UCSD-AML1 (cell line): ENCODE data around the gene MSX1.
A peak's percentile ranks its signal among the peaks of the same experiment; 100 is the strongest.

Experiments used
- DNase-seq: peaks from one replicate; lab custom pipeline; 2025; ENCODE audit not compliant: unreplicated experiment; lab: John Stamatoyannopoulos, UW

The MSX1 gene

GRCh38 chr4:4840351-4840750 lies 19.1 kb upstream of the MSX1 start:
- DNase-seq, result no peak

DNA sequence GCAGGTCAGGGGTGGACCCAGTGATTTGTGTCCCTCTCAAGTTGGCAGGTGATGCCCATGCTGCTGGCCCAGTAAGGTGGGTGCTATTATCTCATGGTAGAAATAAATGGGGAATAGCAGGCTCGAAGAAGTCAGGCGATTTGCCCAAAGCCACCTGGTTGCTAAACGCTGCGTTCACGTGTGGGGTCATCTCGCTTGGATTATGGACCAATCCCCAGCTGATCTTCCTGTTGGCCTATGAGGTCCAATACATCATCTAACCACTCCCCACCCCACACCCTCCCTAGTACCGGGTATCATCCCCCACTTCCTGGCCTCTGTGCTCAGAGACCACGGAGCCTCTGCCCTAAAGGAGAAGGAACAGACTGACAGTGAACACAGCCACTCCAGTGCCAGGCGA lies 18.3 kb upstream of the MSX1 start:
- DNase-seq, result no peak

GRCh38 chr4:4842476-4843441 lies 16.7 kb upstream of the MSX1 start:
- DNase-seq, result no peak

DNA sequence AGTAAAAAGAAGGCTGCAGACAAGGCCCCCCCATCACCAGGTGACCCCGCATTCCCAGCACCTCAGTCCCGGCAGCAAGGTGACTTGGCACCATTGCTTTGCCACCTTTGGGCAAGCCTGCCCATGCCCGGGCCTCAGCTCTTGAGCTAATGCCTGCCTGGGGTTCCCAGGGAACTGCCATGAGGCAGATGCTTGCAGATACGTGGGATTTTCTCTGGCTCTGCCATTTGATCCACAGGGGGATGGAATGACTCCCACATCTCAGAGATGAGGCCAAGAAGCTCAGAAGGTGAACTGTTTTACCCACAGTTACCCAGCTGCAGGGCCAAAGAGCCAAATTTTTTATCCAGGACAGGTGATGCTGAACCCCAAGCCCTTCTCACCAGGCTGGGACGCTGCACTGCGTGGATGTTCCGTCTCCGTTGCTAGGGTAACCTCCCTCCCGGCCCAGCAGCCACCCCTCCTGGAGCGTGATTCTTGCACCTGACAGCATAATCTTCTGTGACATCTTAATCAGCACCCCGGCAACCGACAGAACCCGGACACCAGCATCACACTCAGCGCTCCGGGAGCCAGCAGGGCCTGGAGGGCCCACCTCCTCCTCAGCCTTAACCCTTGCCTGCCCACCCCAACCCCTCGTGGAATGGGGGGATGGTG lies 15.7 kb upstream of the MSX1 start:
- DNase-seq, result no peak

GRCh38 chr4:4845027-4845426 lies 14.4 kb upstream of the MSX1 start:
- DNase-seq, result no peak

- DNase-seq, result no peak
Observed at GRCh38 chr4:4847011-4847410, 12.5 kb upstream of the MSX1 start.

DNA sequence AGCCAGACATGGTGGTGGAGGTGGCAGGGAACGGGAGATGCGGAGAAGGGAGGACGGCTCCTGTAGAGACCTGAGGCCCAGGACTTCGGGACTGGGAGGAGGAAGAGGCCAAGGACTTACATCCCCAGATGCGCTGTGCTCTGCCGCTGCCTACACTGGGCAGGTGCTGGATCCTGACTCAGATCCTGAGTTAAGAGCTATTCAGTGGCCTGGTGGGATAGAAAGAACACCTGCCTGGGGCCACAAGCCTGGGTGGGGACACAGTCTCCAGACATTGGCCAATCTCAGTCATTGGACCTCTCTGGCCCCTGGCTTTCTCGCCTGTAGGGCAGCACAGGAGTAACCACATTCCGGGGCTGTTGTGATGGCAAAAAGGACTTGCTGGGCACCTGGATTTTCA lies 10.9 kb upstream of the MSX1 start:
- no peak for DNase-seq

DNA sequence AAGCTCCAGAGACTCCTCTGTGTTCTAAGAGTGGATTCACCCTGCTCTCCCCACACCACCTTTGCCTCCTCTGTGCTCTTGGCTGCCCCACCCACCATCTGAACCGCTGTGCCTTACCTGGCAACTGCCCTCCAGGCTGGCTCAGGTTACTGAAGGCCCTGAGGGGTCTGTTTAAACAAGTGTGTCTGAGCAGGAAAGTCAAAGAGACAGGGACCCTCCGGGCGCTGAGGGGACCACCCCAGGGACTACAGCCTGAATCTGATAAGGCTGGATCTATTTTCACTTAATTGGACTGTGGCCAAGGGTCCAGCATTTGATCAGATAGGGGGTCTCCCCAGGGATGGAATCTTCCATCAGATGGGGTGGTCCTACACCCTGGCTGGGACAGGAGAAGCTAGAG lies 10.4 kb upstream of the MSX1 start:
- no peak for DNase-seq

- DNase-seq, result no peak
Observed at GRCh38 chr4:4849524-4850193, 9.8 kb upstream of the MSX1 start.

- no peak for DNase-seq
Observed at GRCh38 chr4:4851081-4851480, 8.4 kb upstream of the MSX1 start.

DNA sequence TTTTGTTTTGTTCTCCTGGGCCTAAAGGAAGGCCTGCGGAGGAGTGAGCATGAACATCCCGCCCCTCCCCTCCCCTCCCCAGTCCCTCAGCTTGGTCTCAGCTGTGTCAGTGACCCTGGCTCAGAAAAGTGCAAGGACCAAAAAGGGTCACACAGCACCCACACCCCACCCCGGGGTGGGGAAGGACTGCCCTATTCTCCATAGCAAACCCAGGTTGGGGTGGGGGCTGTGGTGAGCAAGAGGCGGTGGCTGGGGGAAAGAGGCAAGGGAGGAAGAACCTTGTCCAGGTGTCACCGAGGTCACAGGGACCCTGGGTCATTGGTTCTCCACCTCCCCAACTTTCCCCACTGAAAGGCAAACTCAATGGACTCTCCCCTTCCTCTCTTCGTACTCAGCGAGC lies 7.6 kb upstream of the MSX1 start:
- DNase-seq, result no peak

DNA sequence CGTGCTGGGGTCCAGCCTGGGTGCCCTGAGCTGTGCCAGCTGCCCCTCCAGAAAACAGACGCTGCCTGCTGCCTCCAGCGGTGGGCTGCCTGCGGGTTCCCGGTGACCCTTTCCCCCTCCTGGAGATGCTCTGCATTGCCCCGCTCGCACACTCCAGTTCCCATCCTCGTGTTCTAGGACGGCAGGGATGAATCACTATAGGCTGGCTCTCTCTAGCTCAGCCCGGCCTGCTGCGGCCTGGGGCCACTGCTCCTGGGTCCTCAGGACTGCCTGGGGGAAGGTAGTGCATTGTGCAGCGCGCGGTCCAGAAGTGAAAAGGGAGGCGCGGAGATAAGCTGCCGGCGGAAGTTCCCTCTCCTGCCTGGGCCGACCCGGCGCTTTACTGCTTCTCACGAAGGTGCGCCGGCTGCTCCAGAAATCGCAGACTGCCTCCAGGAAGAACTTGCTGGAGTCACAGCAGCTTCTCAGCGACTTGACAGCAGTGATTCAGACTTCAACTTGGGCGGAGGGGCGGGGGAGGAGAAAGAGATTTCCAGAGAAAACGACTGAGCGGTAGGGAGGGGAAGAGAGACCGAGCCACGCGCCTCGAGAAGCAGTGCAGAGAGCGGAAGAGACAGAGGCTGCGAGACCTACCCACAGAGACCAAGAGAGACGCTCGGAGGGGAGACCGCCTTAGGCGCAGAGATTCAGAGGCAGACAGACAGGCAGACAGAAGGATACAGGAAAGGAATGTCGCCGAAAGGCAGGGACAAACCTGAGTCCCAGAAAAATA lies 6.7 kb upstream of the MSX1 start:
- peak; percentile 32 for DNase-seq

DNA sequence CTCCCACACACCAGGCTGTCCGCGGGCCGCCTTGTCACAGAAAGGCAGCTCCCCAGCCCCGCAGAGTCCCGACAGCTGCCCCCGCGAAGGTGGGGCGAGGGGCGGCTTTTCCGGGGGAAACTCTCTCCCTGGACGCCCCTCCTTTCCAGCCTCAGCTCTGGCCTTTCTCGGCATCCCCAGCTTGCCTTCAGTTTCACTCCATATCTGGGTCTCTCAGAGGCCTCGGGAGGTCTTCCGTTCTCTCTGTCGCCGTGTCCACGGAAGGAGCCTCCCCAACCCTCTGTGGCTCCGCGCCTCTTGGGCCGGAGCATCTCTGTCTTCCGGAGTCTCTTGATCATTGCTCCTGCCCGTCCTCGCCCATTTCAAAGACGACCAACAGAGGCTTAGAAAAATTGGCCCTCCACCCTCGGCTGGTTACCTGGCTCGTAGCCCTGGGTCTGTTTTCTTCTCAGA lies 6.1 kb upstream of the MSX1 start:
- no peak for DNase-seq

- DNase-seq, result no peak
Observed at GRCh38 chr4:4853921-4854648, 5.4 kb upstream of the MSX1 start.

DNA sequence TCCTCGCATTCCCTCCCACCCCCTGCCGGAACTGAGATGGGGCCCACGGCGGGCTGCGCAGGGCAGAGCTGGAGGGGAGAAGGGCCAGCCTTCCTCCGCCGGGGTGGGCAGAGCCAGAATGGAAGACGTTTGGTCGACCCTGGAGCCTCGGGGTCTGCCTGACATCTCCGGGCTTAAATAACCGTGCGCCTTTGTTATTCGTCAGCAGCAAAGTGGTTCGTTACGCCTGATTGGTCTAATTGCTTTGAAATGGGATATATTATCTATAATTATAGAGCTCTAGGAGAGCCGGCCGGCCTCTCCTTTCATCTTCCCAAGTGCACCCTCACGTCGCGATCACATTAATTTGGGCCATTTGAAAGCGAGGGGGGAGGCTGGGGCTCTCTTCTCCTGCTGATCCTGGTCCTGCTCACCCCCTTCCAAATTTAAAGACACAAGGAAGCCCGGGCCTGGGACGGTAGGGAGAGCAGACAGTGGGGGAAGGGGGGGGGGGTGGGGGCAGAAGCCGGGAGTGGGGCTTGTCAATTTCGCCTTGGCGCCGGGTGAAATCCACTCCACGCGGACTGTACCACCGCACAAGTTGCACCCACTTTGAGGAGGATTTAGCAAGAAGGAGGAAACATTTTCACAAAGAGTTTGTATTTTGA lies 4.7 kb upstream of the MSX1 start:
- DNase-seq, result no peak

DNA sequence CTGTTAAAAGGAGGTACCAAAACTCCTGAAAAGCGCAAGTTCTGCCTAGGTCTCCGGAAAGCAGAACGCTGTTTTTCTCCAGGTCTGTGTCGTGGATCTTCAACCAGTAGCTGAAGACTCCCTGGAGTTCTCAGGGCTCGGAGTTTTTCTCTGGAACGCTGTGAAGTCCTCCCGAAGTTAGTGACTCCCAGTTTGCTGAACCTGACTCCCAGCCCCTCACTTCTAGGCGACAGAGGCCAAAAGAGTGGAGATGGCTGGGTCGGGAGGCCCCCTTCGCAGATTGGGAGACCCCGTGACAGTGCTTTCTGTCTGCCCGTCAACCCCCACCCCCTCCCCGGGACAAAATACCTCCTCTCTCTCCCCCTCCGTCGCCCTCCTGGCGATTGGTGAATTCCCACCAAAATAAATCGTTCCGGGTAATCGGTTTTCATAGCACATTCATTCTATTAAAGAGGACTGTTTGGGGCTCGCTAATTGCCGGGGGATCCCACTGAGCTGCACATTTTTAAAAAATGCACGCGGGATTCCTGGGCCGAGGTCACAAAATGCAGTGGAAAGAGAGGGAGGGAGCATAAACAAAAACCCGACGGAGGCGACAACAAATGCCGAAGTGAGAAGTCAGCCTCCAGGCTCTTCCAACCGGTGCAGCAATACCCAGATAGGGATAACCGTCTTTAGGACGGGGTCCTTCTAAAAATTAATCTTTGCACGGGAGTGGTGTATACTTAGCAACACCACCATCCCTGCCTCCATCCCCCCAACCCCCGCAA lies 4.0 kb upstream of the MSX1 start:
- no peak for DNase-seq

- no peak for DNase-seq
Observed at GRCh38 chr4:4856071-4857000, 3.1 kb upstream of the MSX1 start.
